Glomerular endothelial cell (primary cell): ENCODE measurements around the gene SETD3. TPM values are rescaled to one million over a fixed set of nuclear protein-coding genes. Genes with fewer than 3 reads are reported as not detected.
"Not testable (repeated sequence)": the region's sequence is repeated elsewhere in the genome, so short reads cannot be mapped to it uniquely, and the experiment has no call there.

Experiments used
- DNase-seq: peaks from one replicate; pipeline ENCODE4 v3.0.0-alpha.2; 2011; ENCODE audit warnings: low read depth, low spot score; ENCODE audit errors: extremely low read depth
- total RNA-seq: library from RNA; depleted of rRNA; stranded (reverse); fragments of >200 nt; gene quantifications from 2 replicates; pipeline ENCODE4 v1.2.3, GENCODE V29; 2015

SETD3 gene
- total RNA-seq, 1 donor from 2014 or later = 53.9 TPM

DNA sequence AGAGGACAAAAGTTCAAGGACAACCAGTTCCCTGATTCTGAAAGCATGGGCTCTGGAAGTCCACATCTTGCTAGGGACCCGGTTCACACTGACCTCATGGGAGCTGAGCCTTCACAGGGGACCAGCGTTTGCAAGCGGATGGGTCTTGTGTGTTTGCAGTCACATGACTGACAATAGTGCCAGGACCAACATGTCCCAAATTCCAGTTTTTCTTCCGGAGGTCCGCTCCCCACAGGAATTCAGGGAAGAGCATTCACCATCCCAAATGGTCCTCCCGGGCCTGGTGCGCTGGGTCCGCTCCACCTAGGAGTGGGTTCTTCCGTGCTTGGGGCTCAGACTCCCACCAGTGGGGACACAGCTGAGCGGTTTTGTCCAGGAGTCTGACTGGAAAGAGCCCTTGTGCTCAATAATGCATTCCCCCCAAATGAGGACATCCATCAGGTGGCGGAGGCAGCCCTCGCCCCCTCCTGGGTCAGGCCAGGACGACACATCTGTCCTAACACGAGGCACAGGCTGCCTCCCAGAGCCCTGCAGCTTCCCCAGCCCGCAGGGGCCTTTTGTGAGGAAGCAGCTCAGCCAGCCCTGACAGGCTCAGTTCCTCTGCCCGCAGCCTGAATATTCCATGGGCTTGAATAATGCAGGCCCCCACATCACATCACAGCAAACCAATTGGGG, 116.9 kb downstream of the SETD3 start:
- no peak for DNase-seq

DNA sequence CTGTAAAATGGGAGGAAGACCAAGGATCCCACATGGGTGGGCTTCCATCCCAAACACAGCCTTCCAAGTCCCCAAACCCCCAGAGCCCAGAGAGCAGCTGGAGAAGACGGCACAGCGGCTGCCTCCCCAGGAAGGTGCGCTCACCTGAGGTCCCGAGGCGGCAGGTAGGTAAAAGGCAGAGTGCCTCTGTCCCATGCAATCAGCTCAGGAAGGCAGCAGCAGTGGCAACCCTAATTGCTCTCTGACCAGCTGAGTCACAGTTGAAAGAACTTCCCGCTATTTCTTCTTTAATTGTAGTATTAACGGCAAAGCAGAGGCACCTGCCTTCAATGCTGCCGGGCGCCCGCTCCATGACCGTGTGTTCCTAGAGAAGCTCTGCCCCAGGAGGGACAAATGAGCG, 117.6 kb downstream of the SETD3 start:
- no peak for DNase-seq

DNA sequence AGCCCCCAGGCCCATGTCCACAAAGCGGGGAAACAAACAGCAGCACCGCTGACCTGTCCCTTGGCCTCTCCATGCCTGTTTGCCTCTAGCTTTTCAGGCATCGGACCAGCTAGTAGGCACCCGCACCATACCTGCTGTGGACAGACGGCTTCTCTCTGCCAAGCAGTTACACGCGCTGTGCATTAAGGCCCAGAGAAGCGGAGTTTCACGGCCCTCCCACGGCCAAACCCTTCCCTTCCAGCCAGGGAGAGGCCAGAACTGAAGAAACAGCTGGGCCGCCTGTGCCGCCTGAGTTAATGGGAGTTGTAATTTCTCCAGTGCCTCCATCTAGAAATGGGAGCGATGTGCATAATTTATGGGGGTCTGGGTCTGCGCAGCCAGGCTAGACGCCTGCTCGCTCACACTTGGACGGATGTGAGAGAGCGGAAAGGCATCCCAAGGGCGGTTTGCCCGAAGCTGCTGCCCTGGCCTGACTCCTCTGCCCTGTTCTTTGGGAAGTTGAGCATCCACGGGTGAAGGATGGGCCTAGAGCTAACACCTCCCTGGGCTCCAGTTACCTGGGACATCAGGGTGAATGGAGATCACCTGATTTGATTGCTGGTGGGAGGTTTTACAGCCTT, 119.0 kb downstream of the SETD3 start:
- no peak for DNase-seq

DNA sequence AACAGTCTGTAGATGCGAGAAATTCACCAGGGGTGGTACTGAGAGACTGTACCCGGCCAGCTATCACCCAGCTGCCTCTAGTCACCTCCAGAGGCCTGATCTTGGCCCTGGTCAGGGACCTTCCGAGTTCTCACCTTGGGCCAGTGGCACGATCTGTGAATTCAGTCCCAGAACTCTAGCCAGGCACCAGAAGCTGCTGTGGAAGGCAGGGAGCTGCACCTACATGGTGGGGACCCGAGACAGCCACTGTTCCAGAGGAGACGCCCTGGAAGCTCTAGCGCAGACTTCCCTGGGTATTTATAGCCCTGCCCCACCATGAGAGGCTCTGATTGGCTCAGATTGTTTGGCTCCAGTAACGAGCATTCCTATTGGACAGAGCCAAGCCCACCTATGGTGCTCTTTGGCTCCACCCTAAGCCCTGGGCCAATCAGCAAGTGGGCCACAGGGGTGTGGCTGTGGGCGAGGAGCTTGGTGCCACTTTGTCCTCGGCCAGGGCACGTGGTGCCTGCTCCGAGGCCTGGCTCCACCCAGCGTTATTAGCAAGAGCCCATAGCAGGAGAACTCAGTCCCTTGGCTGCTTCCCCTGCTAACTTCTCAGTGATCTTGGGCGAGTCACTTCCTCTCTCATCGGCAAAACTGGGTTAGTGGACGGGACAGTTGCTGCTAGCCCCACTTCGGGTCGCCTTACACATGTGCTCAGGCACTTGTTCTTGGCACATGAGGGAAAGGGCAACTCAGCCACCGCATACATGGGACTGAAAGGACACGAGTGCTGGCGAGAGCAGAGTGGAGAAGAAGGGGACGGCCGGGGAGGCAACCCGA, 119.7 kb downstream of the SETD3 start:
- DNase-seq = no peak

DNA sequence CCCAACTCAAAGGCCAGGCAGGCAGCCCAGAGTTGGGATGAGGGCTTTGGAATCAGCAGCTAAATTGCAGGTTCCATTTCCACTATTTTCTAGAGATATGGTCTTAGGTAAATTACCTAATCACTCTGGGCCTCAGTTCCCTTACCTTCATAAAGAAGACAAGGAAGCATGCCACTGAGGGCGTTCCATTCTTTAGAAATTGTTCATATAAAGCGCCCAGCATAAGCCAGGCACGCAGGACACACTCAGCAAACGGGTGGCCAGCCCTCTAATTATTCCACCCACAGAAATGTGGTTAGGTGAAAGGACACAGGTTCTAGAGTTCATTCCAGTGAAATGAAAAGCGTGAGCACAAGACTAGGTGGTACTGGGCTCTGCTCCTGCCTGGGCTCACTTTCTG, 120.8 kb downstream of the SETD3 start:
- no peak for DNase-seq

DNA sequence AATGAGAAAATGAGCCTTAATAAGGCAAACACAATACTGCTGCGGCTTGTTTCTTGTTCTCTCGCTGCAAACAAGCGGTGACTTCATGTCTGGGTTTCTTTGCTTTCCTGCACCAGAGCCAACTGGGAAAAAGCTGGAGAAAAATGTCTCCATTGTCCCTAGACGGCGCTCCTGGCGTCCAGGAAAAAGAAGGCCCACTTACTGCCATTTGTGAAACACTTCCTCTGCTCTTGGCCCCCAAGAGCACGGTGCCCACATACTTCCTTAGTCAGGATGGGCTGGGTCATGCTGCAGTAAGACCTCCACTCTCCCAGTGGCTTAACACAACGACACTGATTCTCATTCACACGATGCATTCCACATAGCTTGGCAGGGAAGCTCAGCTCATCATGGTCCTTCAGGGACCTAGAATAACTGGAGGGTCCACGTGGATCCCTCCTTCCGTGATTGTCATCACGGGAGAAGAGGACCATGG, 122.7 kb downstream of the SETD3 start:
- no peak for DNase-seq

DNA sequence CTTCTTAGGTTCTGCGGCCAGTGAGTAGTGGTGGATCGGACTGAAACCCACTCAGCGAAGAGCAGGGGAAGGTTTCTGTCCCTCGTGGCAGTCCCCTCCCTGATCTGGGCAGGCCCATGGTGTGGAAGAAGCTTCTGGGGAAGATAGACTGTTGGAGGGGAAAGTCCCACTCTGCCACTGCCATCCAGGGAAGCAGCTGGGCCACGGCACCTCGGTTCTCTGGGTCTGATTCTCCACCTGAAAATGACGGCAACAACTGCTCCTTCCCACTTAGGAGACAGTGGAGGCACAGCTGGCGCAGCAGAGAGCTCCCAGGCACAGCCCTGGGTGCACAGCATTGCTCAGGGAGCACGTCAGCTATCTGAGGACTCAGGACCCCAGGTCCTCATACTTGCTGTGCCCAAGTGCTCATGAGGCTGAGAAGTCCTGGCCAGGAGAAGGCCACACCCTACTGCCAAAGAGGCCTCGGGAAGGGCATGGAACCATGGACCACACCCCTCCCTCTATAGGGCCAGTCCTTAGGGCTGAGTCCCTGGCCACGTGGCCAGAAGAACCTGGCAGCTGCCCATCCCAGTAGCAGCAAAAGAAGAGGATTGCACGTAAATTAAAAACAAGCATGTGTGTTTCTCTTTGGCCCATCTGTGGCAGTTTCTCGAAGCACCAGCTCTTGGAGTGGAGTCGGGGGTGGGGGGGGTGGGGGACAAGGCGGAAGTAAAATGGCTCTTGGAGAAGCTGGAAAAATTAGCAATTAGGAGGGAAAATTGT, 123.3 kb downstream of the SETD3 start:
- no peak for DNase-seq

DNA sequence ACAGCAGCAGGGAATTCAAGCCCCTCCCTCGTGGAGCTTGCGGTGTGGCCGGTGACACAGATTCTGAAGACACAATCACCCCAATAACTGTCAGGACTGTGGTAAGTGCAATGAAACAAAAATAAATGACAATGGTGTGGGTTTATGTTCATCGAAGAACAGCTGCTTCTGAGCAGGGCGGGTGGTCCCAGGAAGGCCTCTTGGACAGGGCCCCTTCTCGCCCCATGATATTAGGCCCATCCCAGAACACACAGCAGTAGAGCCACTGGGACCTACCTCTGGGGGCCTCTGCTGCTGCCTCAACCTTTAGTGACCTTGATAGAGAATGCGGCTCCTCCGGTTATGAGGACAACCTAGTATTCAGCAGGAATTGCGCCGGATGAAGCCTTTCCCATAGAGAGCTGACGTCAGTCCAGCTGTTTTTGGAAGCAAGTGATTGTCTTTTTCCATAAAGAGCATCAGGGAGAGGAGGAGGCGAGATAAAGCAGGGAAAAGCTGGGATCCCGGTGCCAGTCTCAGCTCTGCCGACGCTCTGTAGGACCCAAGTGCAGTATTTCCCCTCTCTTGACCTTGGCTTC, 124.5 kb downstream of the SETD3 start:
- no peak for DNase-seq

DNA sequence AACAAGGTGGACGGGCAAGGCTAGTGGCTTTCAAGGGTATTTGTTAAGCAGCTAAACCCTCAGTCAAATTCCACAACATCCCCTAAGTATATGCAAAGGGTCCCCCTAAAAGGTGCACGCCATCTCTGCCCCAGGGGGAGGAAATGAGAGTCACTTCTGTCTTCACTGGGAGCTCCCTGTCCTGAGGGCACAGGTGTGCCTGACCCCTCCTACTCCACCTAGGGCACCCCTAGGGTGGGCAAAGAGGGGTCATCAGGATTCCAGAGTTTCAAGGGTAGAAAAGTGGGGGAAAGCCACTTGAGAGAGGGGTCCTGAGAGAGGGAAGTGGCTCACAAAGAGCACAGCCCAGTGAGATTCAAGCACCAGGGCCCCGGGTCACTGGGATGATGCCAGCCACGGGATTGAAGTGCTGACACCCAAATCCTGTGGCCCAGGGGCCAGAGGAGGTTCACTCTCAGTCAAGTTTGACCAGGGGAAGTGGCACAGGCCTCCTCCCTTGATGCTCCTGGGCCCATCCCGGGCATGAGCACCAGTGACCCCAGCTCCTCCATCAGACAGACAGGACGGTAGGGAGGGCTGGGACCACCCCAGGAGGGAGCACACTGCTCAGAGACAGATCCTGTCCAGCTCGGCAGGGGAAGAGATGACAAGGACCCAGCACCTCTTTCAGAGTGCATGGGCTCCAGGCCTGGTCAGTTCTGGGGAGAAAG, 126.3 kb downstream of the SETD3 start:
- DNase-seq = no peak

DNA sequence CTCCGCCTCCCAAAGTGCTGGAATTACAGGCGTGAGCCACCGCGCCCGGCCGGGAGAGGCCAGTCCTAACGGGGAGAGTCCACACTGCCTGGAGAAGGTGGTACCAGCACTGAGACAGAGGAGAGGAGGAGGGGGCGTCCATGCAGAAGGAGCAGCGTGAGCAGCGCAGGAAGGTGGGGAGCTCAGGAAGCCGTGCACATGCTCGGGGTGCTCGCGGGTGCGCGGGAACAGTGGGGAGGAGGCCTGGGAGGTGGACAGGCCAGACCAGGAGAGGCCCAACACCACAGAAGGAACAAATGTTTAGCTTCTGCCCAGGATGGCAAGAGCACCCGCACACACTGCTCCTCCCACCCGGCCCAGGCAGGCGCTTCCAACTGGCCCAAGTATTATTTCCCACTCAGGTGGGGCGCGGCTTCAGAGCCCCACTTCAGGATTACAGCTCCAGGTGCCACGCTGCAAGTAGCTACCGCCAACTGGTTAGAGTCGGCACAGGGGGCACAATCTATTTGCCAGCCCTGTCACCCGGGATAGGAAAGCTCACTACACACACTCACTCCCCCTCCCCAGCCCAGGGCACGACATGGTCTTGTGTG, 127.9 kb downstream of the SETD3 start:
- DNase-seq = no peak

DNA sequence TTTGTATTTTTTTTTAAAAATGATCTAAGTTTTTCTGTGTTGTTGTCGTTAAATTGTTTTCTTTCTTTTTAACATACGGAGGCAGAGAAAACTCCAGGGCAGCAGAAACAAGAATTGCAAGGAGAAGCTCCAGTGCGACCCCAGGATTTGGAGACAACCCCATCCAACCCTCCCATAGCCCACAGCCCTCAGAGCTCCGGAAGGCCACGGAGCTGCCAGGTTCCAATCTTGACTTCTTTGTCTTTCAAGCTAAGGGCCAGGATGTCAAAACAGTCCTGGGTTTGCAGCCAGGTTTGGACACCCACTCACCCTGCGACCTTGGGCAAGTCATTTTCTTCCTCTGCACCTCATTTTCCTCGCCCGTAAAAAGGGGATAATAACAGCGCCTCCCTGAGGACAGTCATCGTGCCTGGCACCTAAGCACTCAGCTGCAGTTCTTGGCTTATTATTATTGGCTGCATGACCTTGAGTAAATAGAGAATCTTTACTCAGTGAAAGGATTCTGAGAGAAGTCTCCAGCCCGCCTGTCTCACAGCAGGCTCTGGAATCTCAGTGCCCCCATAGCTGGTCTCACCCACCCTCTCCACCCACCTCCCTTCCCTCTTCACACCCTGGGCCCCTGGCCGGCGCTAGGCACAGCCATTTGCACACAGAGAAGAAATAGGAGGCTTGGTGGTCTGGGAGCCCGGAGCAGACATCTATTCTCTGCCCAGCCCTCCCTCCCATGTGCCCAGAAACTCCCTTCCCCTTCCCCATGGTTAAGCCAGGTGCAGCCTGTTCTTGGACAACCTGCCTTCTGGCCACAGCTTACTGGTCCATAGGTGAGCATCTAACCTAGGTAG, 129.3 kb downstream of the SETD3 start:
- no peak for DNase-seq

DNA sequence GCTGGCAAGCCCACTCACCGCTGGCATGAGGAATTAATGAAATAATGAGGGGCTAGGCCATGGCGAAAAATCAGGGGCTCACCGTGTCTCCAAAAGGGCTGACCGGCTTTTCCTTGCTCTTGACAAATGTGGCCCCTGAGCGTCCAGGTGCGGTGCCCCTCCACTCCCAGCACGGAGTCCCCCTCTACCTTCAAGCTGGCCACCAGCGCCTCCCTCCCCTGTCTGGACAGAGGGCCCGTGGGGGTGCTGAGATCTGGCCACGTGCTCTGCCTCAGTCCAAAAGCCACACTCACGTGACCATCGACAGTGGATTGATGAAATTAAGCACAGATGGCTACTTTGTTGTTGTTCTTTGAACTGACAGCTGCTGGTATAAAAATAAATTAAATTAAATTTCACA, 129.9 kb downstream of the SETD3 start:
- no peak for DNase-seq

DNA sequence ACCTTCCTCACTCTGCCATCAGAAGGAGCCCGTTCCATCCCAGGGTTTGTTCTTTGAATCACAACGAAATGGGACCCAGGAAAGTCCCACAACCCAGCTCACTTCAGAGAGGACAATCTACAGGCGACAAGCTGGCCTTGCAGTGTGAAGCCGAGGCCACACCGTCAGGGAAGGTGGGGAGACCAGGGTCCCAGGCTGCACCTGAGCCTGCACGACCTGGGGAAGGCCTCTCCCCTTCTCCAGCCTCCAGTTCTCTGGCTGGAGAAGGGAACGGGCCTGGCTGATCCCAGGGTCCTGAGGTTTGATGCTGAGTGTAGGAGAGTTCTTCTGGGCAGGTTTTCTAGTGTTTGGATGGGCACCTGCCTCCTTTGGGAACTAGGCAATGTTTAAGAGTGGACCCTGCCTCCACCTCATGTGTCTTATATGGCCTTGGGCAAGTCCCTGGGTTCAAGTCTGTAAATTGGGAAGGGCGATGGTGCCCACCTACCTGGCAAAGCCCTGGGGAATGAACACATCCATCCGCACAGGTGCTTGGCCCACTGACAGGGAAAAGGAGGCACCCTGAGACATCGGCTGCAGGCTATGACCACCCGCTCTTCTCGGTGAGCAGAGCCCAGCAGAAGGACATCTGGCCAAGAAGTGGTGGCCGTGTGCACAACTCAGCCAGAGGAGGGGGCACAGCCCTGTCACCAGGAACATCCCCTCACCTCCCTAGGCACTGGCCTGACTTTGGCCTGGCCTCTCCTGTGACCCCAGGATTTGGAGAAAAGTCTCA, 130.8 kb downstream of the SETD3 start:
- DNase-seq = no peak

DNA sequence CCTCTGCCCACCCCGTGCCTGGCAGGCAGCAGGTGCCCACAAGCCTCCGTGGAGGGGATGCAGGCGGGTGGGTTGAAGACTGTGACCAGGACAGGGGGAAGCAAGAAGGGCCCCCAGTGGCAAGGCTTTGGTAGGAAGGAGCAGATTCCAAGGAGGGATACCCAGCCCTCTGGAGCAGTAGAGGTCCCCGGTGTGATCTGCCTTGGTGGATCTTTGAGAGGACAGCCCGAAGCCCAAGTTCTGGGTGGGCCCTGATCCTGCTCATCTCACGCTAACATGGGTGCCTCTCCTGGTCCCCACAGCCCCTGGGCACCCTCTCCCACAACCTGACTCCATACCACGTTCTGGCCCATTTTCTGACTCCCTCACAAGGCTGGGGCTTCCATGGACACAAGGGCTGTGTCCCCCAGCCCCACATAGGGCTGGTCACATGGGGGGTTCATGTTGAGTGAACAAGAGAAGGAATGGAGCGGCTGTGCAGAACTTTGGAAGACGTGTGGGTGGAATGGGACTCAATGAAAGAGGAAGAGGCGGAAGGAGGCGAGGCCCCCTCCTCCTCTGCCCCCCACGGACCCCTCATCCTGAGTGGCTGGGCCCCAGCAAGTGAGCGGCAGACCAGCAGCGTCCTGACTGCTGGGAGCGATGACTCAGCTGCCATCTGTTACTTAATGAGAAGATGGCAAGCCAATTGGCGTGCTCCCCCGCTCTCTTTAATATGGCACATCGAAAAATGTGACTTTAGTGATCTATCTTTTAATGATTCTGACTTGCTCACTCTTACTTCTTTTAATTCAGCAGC, 131.6 kb downstream of the SETD3 start:
- DNase-seq = no peak

DNA sequence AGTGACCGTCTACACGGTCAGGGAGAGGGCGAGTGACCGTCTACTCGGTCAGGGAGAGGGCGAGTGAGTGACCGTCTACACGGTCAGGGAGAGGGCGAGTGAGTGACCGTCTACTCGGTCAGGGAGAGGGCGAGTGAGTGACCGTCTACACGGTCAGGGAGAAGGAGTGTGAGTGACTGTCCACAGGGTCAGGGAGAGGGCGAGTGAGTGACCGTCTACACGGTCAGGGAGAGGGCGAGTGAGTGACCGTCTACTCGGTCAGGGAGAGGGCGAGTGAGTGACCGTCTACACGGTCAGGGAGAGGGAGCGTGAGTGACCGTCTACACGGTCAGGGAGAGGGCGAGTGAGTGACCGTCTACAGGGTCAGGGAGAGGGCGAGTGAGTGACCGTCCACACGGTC, 132.4 kb downstream of the SETD3 start:
- DNase-seq = not testable (repeated sequence)
